PC-9 (cell line): ENCODE measurements around the gene PALM3. TPM values are rescaled to one million over a fixed set of nuclear protein-coding genes. Genes with fewer than 3 reads are reported as not detected.

Experiments
- Bru-seq: library from RNA; stranded (reverse); fragments of 400-500 nt; gene quantifications from one replicate; lab custom pipeline; 2021; lab: Mats Ljungman, UMichigan
- BruChase-seq, 2 experiments: library from RNA; stranded (reverse); fragments of 400-500 nt; gene quantifications; one replicate each; lab custom pipeline; 2021; lab: Mats Ljungman, UMichigan
- BruUV-seq: library from RNA; stranded (reverse); fragments of 400-500 nt; replicated peaks from 2 replicates; lab custom pipeline; 2021; lab: Mats Ljungman, UMichigan
- CTCF ChIA-PET: fragments of 300-600 bp; sonication (Branson Sonifier 250); formaldehyde crosslinking; loops from one replicate; lab custom pipeline; 2022; ENCODE audit warnings: antibody characterized with exemption; lab: Charles Lee
- POLR2A ChIA-PET: fragments of 300-600 bp; sonication (Branson Sonifier 250); formaldehyde crosslinking; loops from one replicate; lab custom pipeline; 2022; ENCODE audit warnings: antibody characterized with exemption; ENCODE audit not compliant: unreplicated experiment; lab: Charles Lee
- DNase-seq, 2 experiments: peaks; one replicate each; pipeline versions ENCODE4 v3.0.0 to v3.0.0-alpha.2; 2015 to 2022; ENCODE audit warnings: mixed read lengths in 1 of 2
- H2AFZ ChIP-seq: fragments of 200-600 bp; sonication (generic); 2 replicates; pipeline ENCODE4 v1.8.1; 2017; ENCODE audit warnings: antibody characterized with exemption
- H3F3A ChIP-seq: fragments of 200-600 bp; sonication (generic); 2 replicates; pipeline ENCODE4 v1.8.1; 2017; ENCODE audit warnings: antibody characterized with exemption, mild to moderate bottlenecking, low read depth; ENCODE audit not compliant: insufficient read depth
- H3K27ac ChIP-seq: fragments of 200-600 bp; sonication (generic); 2 replicates; pipeline ENCODE4 v1.6.1; 2016; ENCODE audit warnings: mixed run types
- H3K27me3 ChIP-seq: fragments of 200-600 bp; sonication (generic); 2 replicates; pipeline ENCODE4 v1.6.1; 2016; ENCODE audit warnings: low read depth, mixed run types; ENCODE audit not compliant: insufficient read depth
- H3K36me3 ChIP-seq: fragments of 200-600 bp; sonication (generic); 2 replicates; pipeline ENCODE4 v1.6.1; 2016; ENCODE audit warnings: low read depth, mixed run types
- H3K4me1 ChIP-seq: fragments of 200-600 bp; sonication (generic); replicated peaks from 2 replicates; pipeline ENCODE4 v1.6.1; 2016; ENCODE audit warnings: mixed run types; ENCODE audit not compliant: insufficient read depth
- H3K4me2 ChIP-seq: fragments of 200-600 bp; sonication (generic); 2 replicates; pipeline ENCODE4 v1.6.1; 2017; ENCODE audit warnings: mixed run types
- H3K4me3 ChIP-seq: fragments of 200-600 bp; sonication (generic); 2 replicates; pipeline ENCODE4 v1.6.1; 2016; ENCODE audit warnings: mixed run types
- H3K79me2 ChIP-seq: fragments of 200-600 bp; sonication (generic); 2 replicates; pipeline ENCODE4 v1.6.1; 2017; ENCODE audit warnings: low read depth, mixed run types
- H3K9me2 ChIP-seq: fragments of 200-600 bp; sonication (generic); 2 replicates; pipeline ENCODE4 v1.8.1; 2017; ENCODE audit warnings: mild to moderate bottlenecking; ENCODE audit not compliant: insufficient read depth
- H3K9me3 ChIP-seq: fragments of 200-600 bp; sonication (generic); 2 replicates; pipeline ENCODE4 v1.8.1; 2016; ENCODE audit warnings: low read depth; ENCODE audit not compliant: insufficient read depth
- H4K20me1 ChIP-seq: fragments of 200-600 bp; sonication (generic); 2 replicates; pipeline ENCODE4 v1.8.1; 2017; ENCODE audit not compliant: insufficient read depth
- EZH2 ChIP-seq: fragments of 200-600 bp; sonication (generic); IDR thresholded peaks from 2 replicates; pipeline ENCODE4 v1.8.0; 2017; ENCODE audit warnings: antibody characterized with exemption, low read depth
- intact Hi-C: fragments of 100-400 bp; cut with micrococcal nuclease; formaldehyde crosslinking; loops from one replicate; pipeline ENCODE4 v1.10.0; 2022; ENCODE audit not compliant: unreplicated experiment
- long read RNA-seq: library from polyadenylated mRNA; stranded (forward); transcript quantifications from one replicate; pipeline ENCODE4 v2.0.0, GENCODE V29; 2022
- total RNA-seq: library from RNA; stranded (reverse); gene quantifications from 2 replicates; pipeline ENCODE4 v1.2.3, GENCODE V29; 2021
- TF ChIP-seq, protein P1 (sequence below): fragments of 200-600 bp; sonication (generic); conservative IDR thresholded peaks from 2 replicates; pipeline ENCODE4 v1.6.1; 2017; ENCODE audit warnings: mixed run types, antibody characterized with exemption, mild to moderate bottlenecking, moderate library complexity

PALM3 gene, protein sequence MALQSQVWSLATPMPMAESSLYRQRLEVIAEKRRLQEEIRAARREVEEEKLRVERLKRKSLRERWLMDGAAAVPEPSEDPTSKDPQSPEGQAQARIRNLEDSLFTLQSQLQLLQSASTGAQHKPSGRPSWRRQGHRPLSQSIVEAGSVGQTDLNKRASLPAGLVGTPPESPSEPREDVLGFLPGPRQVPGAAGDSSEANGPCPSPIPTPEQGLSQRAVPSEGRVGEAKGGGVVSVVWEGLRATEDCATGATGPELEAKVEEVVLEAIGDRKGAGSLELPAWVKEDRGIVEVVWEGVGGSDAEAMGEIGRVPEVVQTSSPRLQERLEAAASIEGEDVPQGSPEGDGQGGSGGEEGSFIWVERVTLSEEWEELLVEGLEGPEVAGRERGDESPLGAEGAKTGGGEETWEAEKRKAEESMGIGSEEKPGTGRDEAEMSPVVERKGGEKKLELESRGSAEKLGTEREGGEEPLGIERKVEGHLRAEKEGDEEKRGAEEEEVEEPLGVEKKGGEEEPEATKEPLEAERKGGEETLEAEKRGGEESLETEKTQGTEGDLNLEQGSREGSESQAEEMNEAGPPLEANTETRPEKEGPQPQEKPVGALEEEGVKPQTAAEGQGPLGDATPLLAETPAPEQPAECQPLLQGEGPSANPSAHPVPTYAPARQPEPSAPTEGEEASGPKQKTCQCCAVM
- total RNA-seq (25.0 and 28.8 TPM in 2 replicates), Bru-seq, nascent RNA (percentile 59 among the genes with signal in this experiment), BruChase-seq, experiment 1, labeled RNA remaining after a 2-hour chase (percentile 88 among the genes with signal in this experiment), BruChase-seq, experiment 2, labeled RNA remaining after a 6-hour chase (percentile 84 among the genes with signal in this experiment)
- long read RNA-seq, partial matches to known transcripts = 0 of 8 reads
- long read RNA-seq, other reads (novel, unspliced or antisense) = 8 of 8 reads

DNA sequence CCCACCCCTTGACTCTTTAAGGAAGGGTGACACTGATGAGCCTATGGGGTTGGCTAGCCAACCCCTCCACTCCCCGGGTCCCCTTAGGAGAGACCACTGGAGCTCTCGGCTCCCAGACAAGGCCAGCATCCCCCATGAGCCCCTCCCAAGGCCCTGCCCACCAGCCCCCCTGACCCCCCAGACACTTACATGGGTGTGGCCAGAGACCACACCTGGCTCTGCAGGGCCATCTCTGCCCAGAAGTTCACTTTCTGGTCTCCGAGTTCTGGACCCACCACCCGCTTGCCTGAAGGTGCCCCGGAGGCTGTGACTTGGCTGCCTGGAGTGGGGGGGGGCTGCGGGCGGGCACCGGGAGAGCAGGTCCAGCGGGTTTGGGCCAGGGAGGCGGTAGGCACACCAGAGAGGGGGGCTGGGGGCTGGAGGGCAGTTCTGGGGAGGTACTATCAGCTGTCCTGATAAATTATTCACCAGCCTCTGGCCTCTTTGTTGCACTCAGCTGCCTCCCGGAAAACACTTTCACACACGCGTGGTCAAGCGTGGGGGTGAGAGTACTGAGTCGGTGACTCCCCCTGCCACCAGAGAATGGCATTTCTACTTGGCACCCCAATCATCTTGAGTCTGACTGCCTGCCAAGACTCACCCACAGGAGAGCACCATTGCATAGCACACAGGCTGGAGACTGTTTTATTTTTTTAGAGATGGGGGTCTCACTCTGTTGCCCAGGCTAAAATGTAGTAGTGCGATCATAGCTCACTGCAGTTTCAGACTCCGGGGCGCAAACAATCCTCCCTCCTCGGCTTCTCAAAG, at the start of gene PALM3:
TSS of gene PALM3 (minus strand) at position 326 of the 807 bp plus-strand sequence. CDS start at position 230, 96 bp downstream.
- peak; percentile 66 to 73 for DNase-seq
- no peaks in the 10 kb centered on the region for H3K79me2 ChIP-seq
- H3K4me2 ChIP-seq = peak within 1 kb of the TSS; percentile 77
- BruUV-seq = no TSS peak
- H3K36me3 ChIP-seq = no peaks in the 10 kb centered on the region
- POLR2A ChIA-PET = interaction anchor here (0.5 to 0.6 kb wide), 2 partner anchors 175 to 220 kb away, joined by 4 read pairs; no protein-coding TSS in a partner anchor
- TF ChIP-seq, protein P1, sequence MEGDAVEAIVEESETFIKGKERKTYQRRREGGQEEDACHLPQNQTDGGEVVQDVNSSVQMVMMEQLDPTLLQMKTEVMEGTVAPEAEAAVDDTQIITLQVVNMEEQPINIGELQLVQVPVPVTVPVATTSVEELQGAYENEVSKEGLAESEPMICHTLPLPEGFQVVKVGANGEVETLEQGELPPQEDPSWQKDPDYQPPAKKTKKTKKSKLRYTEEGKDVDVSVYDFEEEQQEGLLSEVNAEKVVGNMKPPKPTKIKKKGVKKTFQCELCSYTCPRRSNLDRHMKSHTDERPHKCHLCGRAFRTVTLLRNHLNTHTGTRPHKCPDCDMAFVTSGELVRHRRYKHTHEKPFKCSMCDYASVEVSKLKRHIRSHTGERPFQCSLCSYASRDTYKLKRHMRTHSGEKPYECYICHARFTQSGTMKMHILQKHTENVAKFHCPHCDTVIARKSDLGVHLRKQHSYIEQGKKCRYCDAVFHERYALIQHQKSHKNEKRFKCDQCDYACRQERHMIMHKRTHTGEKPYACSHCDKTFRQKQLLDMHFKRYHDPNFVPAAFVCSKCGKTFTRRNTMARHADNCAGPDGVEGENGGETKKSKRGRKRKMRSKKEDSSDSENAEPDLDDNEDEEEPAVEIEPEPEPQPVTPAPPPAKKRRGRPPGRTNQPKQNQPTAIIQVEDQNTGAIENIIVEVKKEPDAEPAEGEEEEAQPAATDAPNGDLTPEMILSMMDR = no peak
- TF ChIP-seq EZH2 = no peak
- H3K27me3 ChIP-seq = no peaks in the 10 kb centered on the region
- 0 out of 2 replicates have a peak within 1 kb of the TSS, but pooled peaks have one; percentile 58 for H2AFZ ChIP-seq
- H3K4me3 ChIP-seq = peak within 1 kb of the TSS; percentile 44; the same call in 1 of the 2 replicates
- CTCF ChIA-PET = no interaction called here
- H3K9me2 ChIP-seq = no peaks in the 10 kb centered on the region
- peaks cover 21% of the 10 kb centered on the region for H3K4me1 ChIP-seq
- no peaks in the 10 kb centered on the region for H3K9me3 ChIP-seq
- intact Hi-C loops = no loop called here
- H3K27ac ChIP-seq = 0 out of 2 replicates have a peak within 1 kb of the TSS, but pooled peaks have one; percentile 16
- no peaks in the 10 kb centered on the region for H4K20me1 ChIP-seq
- peaks cover 25% of the 10 kb centered on the region; the same call in 1 of the 2 replicates for H3F3A ChIP-seq

DNA sequence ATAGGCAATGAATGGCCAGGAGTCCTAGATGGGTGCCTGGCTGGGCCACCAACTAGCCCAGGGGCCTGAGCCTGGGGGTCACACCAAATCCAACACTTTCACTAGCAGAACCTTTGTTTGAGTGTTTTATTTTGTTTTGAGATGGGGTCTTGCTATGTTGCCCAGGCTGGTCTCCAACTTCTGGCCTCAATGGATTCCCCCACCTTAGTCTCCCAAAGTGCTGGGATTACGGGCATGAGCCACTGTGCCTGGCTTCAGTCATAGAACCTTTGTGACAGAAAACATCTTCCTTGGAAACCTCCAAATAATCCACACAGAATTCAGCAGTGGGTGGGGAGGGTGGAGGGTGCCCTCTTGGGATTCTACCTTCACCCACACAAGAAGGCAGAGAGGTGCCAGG, 49.6 kb upstream of the PALM3 start:
- no TSS peak for BruUV-seq
- CTCF ChIA-PET = no interaction called here
- Histone ChIP-seq H3K36me3 (no peaks in the 10 kb centered on the region), H3K27ac (no peak overlapping the region), H3K9me2 (no peaks in the 10 kb centered on the region), H3K27me3 (no peaks in the 10 kb centered on the region), H3K4me2 (no peak overlapping the region), H4K20me1 (no peaks in the 10 kb centered on the region), H3K79me2 (peaks cover 13% of the 10 kb centered on the region), H3F3A (peaks cover 26% of the 10 kb centered on the region; the same call in 1 of the 2 replicates), H3K9me3 (no peaks in the 10 kb centered on the region), H3K4me3 (no peak overlapping the region), H2AFZ (no peak overlapping the region), H3K4me1 (peaks cover 2% of the 10 kb centered on the region)
- intact Hi-C loops = no loop called here
- no peak for TF ChIP-seq EZH2
- TF ChIP-seq, protein P1 = no peak
- POLR2A ChIA-PET = no interaction called here
- DNase-seq = no peak
